GM23338 (cell line): ENCODE measurements around the gene NPAS3. TPM values are rescaled to one million over a fixed set of nuclear protein-coding genes. Genes with fewer than 3 reads are reported as not detected.

ENCODE experiments used
- ATAC-seq: fragments of 200-7000 bp; cut with Tn5 transposase; 3 replicates; pipeline ENCODE4 v1.9.1; 2020
- DNase-seq: peaks from one replicate; pipeline ENCODE4 v3.0.0-alpha.2; 2015; ENCODE audit warnings: low spot score
- H2AFZ ChIP-seq: fragments of 200-600 bp; sonication (generic); 2 replicates; pipeline ENCODE4 v1.8.0; 2016; ENCODE audit warnings: antibody characterized with exemption, mild to moderate bottlenecking, moderate library complexity
- H3F3A ChIP-seq: fragments of 200-600 bp; sonication (generic); replicated peaks from 2 replicates; pipeline ENCODE4 v1.8.0; 2017; ENCODE audit warnings: antibody characterized with exemption, mixed run types, low read depth
- H3K27ac ChIP-seq: fragments of 200-600 bp; sonication (generic); 2 replicates; pipeline ENCODE4 v1.6.1; 2016; ENCODE audit warnings: low read depth
- H3K27me3 ChIP-seq: fragments of 200-600 bp; sonication (generic); 2 replicates; pipeline ENCODE4 v1.8.0; 2016; ENCODE audit warnings: mild to moderate bottlenecking, mixed run types, moderate library complexity; ENCODE audit not compliant: insufficient read depth
- H3K36me3 ChIP-seq: fragments of 200-600 bp; sonication (generic); 2 replicates; pipeline ENCODE4 v1.8.0; 2016; ENCODE audit warnings: mild to moderate bottlenecking; ENCODE audit not compliant: insufficient read depth
- H3K4me1 ChIP-seq: fragments of 200-600 bp; sonication (generic); 2 replicates; pipeline ENCODE4 v1.8.0; 2016; ENCODE audit warnings: mild to moderate bottlenecking, moderate library complexity; ENCODE audit not compliant: insufficient read depth
- H3K4me2 ChIP-seq: fragments of 200-600 bp; sonication (generic); 2 replicates; pipeline ENCODE4 v1.7.1; 2017; ENCODE audit warnings: mixed run types
- H3K4me3 ChIP-seq: fragments of 200-600 bp; sonication (generic); 2 replicates; pipeline ENCODE4 v1.6.1; 2016; ENCODE audit warnings: mixed run types
- H3K79me2 ChIP-seq: fragments of 200-600 bp; sonication (generic); replicated peaks from 2 replicates; pipeline ENCODE4 v1.8.0; 2017; ENCODE audit warnings: mild to moderate bottlenecking; ENCODE audit not compliant: insufficient read depth
- H3K9me2 ChIP-seq: fragments of 200-600 bp; sonication (generic); 2 replicates; pipeline ENCODE4 v1.8.0; 2017; ENCODE audit not compliant: insufficient read depth
- H4K20me1 ChIP-seq: fragments of 200-600 bp; sonication (generic); replicated peaks from 2 replicates; pipeline ENCODE4 v1.8.0; 2017; ENCODE audit warnings: mild to moderate bottlenecking; ENCODE audit not compliant: insufficient read depth
- H3K27ac Mint-ChIP-seq: 2 replicates; pipeline ENCODE4 v1.8.0; 2020; ENCODE audit warnings: inconsistent platforms, mild to moderate bottlenecking, moderate library complexity, mixed read lengths
- H3K27me3 Mint-ChIP-seq: 3 replicates; pipeline ENCODE4 v1.8.0; 2022; ENCODE audit warnings: low read depth, mild to moderate bottlenecking, moderate library complexity, mixed read lengths, inconsistent platforms; ENCODE audit not compliant: insufficient read depth, poor library complexity
- H3K36me3 Mint-ChIP-seq: 3 replicates; pipeline ENCODE4 v1.8.0; 2021; ENCODE audit warnings: low read depth, mild to moderate bottlenecking, inconsistent platforms, moderate library complexity, mixed read lengths
- H3K4me1 Mint-ChIP-seq: 3 replicates; pipeline ENCODE4 v1.8.0; 2020; ENCODE audit warnings: mild to moderate bottlenecking, inconsistent platforms, mixed read lengths
- H3K4me3 Mint-ChIP-seq: 3 replicates; pipeline ENCODE4 v1.8.0; 2021; ENCODE audit warnings: moderate library complexity, mild to moderate bottlenecking, inconsistent platforms, mixed read lengths
- H3K9me3 Mint-ChIP-seq: 3 replicates; pipeline ENCODE4 v1.8.0; 2020; ENCODE audit warnings: moderate library complexity, mild to moderate bottlenecking, inconsistent platforms, mixed read lengths
- CREB1 ChIP-seq: fragments of 250-450 bp; sonication (Bioruptor Pico); IDR thresholded peaks from 2 replicates; pipeline ENCODE4 v1.5.0; 2020; ENCODE audit warnings: low read depth, mild to moderate bottlenecking, moderate library complexity
- EZH2 ChIP-seq: fragments of 200-600 bp; sonication (generic); IDR thresholded peaks from one replicate; pipeline ENCODE4 v1.8.0; 2017; ENCODE audit warnings: antibody characterized with exemption, mild to moderate bottlenecking, low read depth; ENCODE audit not compliant: unreplicated experiment
- EZH2phosphoT487 ChIP-seq: fragments of 200-600 bp; sonication (generic); IDR thresholded peaks from one replicate; pipeline ENCODE4 v1.8.1; 2018; ENCODE audit warnings: antibody characterized with exemption; ENCODE audit not compliant: unreplicated experiment
- JUNB ChIP-seq: IDR thresholded peaks from one replicate; pipeline ENCODE4 v1.6.1; 2016; ENCODE audit warnings: antibody characterized with exemption; ENCODE audit not compliant: unreplicated experiment
- NANOG ChIP-seq: IDR thresholded peaks from 2 replicates; pipeline ENCODE4 v1.6.1; 2016; ENCODE audit warnings: antibody characterized with exemption, borderline replicate concordance
- POLR2AphosphoS5 ChIP-seq: IDR thresholded peaks from 2 replicates; pipeline ENCODE4 v1.6.1; 2016; ENCODE audit warnings: antibody characterized with exemption, low read depth
- REST ChIP-seq: IDR thresholded peaks from one replicate; pipeline ENCODE4 v1.6.1; 2018; ENCODE audit warnings: antibody characterized with exemption; ENCODE audit not compliant: unreplicated experiment
- STAT1 ChIP-seq: IDR thresholded peaks from one replicate; pipeline ENCODE4 v1.6.1; 2016; ENCODE audit warnings: antibody characterized with exemption; ENCODE audit not compliant: unreplicated experiment
- ZNF114 ChIP-seq: fragments of 250-450 bp; sonication (Bioruptor Pico); IDR thresholded peaks from 2 replicates; pipeline ENCODE4 v1.5.0; 2020; ENCODE audit warnings: mild to moderate bottlenecking, moderate library complexity
- ZNF331 ChIP-seq: fragments of 250-450 bp; sonication (Bioruptor Pico); IDR thresholded peaks from 2 replicates; pipeline ENCODE4 v1.5.0; 2020; ENCODE audit warnings: low read depth, mild to moderate bottlenecking, moderate library complexity
- polyA plus RNA-seq: library from polyadenylated mRNA; unstranded; fragments of >200 nt; fragmentation: Nextera tagmentation; extraction: Ambion mirVana; gene quantifications from 2 replicates; pipeline ENCODE4 v1.2.1, GENCODE V29; 2016
- total RNA-seq: library from RNA; depleted of rRNA; stranded (reverse); fragments of >200 nt; shearing (Covaris generic); gene quantifications from 2 replicates; pipeline ENCODE4 v1.2.3, GENCODE V29; 2014
- TF ChIP-seq, protein P1 (sequence below): fragments of 250-450 bp; sonication (Bioruptor Pico); IDR thresholded peaks from 2 replicates; pipeline ENCODE4 v1.5.0; 2020; ENCODE audit warnings: mild to moderate bottlenecking, moderate library complexity
- TF ChIP-seq, protein P2 (sequence below), 2 experiments: fragments of 200-600 bp in 1 of 2; sonication (generic) in 1 of 2; conservative IDR thresholded peaks; 2 replicates each; pipeline versions ENCODE4 v1.5.1 to v1.6.1; 2016 to 2017; ENCODE audit warnings: antibody characterized with exemption in 2 of 2, low read depth in 2 of 2, mild to moderate bottlenecking in 2 of 2, moderate library complexity in 1 of 2
- TF ChIP-seq, protein P3 (sequence below): IDR thresholded peaks from 2 replicates; pipeline ENCODE4 v1.6.1; 2016; ENCODE audit warnings: antibody characterized with exemption

Gene NPAS3
- total and polyA plus RNA-seq, 2 experiments from 2014 or later = 0.17 to 0.19 TPM

DNA sequence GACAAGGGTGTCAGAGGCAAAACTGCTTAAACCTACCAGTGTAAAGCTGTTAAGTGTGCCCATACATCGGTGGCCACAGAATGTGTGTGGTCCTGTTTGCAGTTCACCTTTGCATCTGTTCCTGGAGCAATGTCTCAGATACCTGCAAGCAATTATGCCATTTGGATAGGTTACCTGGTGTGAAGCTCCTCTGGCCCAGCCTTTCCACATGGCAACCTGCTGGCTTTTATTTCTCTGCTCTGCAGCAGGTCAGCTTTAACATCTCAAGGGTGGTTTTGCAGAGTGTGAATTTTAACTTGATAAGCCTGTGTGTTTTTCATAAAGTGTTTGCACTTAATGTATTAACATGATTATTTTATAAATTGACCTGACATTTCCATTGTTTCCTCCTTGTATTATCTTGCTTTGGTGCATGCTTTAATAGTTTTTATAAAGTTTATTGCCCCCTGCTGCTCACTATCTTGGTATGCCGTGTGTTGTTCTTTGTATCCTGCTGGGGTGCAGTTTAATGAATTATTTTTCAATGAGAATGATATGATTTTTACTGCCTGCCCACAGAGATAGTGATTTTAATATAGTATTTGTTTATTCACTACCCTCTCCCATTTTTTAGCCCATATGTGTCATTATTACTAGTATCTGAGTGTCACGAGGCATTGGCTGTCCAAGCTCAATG lies 403.8 kb downstream of the NPAS3 start:
- H3F3A ChIP-seq = no peaks in the 10 kb centered on the region
- H3K36me3 ChIP-seq = no peaks in the 10 kb centered on the region
- H4K20me1 ChIP-seq = no peaks in the 10 kb centered on the region
- DNase-seq = peak; percentile 15
- no peak overlapping the region for H3K4me3 ChIP-seq
- no peaks in the 10 kb centered on the region for H3K27me3 ChIP-seq
- no peak overlapping the region for H3K4me3 Mint-ChIP-seq
- TF ChIP-seq, protein P1, sequence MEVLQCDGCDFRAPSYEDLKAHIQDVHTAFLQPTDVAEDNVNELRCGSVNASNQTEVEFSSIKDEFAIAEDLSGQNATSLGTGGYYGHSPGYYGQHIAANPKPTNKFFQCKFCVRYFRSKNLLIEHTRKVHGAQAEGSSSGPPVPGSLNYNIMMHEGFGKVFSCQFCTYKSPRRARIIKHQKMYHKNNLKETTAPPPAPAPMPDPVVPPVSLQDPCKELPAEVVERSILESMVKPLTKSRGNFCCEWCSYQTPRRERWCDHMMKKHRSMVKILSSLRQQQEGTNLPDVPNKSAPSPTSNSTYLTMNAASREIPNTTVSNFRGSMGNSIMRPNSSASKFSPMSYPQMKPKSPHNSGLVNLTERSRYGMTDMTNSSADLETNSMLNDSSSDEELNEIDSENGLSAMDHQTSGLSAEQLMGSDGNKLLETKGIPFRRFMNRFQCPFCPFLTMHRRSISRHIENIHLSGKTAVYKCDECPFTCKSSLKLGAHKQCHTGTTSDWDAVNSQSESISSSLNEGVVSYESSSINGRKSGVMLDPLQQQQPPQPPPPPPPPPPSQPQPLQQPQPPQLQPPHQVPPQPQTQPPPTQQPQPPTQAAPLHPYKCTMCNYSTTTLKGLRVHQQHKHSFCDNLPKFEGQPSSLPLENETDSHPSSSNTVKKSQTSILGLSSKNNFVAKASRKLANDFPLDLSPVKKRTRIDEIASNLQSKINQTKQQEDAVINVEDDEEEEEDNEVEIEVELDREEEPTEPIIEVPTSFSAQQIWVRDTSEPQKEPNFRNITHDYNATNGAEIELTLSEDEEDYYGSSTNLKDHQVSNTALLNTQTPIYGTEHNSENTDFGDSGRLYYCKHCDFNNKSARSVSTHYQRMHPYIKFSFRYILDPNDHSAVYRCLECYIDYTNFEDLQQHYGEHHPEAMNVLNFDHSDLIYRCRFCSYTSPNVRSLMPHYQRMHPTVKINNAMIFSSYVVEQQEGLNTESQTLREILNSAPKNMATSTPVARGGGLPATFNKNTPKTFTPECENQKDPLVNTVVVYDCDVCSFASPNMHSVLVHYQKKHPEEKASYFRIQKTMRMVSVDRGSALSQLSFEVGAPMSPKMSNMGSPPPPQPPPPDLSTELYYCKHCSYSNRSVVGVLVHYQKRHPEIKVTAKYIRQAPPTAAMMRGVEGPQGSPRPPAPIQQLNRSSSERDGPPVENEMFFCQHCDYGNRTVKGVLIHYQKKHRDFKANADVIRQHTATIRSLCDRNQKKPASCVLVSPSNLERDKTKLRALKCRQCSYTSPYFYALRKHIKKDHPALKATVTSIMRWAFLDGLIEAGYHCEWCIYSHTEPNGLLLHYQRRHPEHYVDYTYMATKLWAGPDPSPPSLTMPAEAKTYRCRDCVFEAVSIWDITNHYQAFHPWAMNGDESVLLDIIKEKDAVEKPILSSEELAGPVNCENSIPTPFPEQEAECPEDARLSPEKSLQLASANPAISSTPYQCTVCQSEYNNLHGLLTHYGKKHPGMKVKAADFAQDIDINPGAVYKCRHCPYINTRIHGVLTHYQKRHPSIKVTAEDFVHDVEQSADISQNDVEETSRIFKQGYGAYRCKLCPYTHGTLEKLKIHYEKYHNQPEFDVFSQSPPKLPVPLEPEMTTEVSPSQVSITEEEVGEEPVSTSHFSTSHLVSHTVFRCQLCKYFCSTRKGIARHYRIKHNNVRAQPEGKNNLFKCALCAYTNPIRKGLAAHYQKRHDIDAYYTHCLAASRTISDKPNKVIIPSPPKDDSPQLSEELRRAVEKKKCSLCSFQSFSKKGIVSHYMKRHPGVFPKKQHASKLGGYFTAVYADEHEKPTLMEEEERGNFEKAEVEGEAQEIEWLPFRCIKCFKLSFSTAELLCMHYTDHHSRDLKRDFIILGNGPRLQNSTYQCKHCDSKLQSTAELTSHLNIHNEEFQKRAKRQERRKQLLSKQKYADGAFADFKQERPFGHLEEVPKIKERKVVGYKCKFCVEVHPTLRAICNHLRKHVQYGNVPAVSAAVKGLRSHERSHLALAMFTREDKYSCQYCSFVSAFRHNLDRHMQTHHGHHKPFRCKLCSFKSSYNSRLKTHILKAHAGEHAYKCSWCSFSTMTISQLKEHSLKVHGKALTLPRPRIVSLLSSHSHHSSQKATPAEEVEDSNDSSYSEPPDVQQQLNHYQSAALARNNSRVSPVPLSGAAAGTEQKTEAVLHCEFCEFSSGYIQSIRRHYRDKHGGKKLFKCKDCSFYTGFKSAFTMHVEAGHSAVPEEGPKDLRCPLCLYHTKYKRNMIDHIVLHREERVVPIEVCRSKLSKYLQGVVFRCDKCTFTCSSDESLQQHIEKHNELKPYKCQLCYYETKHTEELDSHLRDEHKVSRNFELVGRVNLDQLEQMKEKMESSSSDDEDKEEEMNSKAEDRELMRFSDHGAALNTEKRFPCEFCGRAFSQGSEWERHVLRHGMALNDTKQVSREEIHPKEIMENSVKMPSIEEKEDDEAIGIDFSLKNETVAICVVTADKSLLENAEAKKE (CRISPR knock-in tag) = no peak
- TF ChIP-seq, protein P2, sequence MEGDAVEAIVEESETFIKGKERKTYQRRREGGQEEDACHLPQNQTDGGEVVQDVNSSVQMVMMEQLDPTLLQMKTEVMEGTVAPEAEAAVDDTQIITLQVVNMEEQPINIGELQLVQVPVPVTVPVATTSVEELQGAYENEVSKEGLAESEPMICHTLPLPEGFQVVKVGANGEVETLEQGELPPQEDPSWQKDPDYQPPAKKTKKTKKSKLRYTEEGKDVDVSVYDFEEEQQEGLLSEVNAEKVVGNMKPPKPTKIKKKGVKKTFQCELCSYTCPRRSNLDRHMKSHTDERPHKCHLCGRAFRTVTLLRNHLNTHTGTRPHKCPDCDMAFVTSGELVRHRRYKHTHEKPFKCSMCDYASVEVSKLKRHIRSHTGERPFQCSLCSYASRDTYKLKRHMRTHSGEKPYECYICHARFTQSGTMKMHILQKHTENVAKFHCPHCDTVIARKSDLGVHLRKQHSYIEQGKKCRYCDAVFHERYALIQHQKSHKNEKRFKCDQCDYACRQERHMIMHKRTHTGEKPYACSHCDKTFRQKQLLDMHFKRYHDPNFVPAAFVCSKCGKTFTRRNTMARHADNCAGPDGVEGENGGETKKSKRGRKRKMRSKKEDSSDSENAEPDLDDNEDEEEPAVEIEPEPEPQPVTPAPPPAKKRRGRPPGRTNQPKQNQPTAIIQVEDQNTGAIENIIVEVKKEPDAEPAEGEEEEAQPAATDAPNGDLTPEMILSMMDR (conservative IDR thresholded peaks at IDR 0.05; ENCODE audit: low read depth in 2 of 2) = no peak
- no peak for TF ChIP-seq JUNB
- TF ChIP-seq CREB1 (CRISPR knock-in tag) = no peak
- no peak for TF ChIP-seq STAT1
- TF ChIP-seq ZNF114 (CRISPR knock-in tag) = no peak
- TF ChIP-seq ZNF331 (CRISPR knock-in tag) = no peak
- TF ChIP-seq, protein P3, sequence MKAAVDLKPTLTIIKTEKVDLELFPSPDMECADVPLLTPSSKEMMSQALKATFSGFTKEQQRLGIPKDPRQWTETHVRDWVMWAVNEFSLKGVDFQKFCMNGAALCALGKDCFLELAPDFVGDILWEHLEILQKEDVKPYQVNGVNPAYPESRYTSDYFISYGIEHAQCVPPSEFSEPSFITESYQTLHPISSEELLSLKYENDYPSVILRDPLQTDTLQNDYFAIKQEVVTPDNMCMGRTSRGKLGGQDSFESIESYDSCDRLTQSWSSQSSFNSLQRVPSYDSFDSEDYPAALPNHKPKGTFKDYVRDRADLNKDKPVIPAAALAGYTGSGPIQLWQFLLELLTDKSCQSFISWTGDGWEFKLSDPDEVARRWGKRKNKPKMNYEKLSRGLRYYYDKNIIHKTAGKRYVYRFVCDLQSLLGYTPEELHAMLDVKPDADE = no peak
- TF ChIP-seq NANOG = no peak
- no peak for TF ChIP-seq EZH2phosphoT487
- no peak for TF ChIP-seq REST
- TF ChIP-seq POLR2AphosphoS5 = no peak
- TF ChIP-seq EZH2 = no peak
- H3K4me1 ChIP-seq = peaks cover 23% of the 10 kb centered on the region
- H3K27ac ChIP-seq = no peak overlapping the region
- no peaks in the 10 kb centered on the region for H3K27me3 Mint-ChIP-seq
- no peak overlapping the region for H3K4me2 ChIP-seq
- H3K36me3 Mint-ChIP-seq = no peaks in the 10 kb centered on the region; the same call in 2 of the 3 replicates
- no peaks in the 10 kb centered on the region for H3K79me2 ChIP-seq
- no peak overlapping the region for H3K27ac Mint-ChIP-seq
- ATAC-seq = peak; percentile 75
- H3K4me1 Mint-ChIP-seq = peaks cover 29% of the 10 kb centered on the region
- no peaks in the 10 kb centered on the region for H3K9me2 ChIP-seq
- H2AFZ ChIP-seq = no peak overlapping the region
- peaks cover 6% of the 10 kb centered on the region; the same call in 2 of the 3 replicates for H3K9me3 Mint-ChIP-seq
